D721Med (cell line): ENCODE measurements around the gene NR3C2.

Experiments used
- DNase-seq: peaks from one replicate; pipeline ENCODE4 v3.0.0; 2011; ENCODE audit warnings: low spot score; ENCODE audit not compliant: insufficient read length
- FAIRE-seq: peaks from 2 replicates; lab custom pipeline; 2011; peaks lifted over from hg19 to GRCh38; lab: Jason Lieb, UNC
- CTCF ChIP-seq: IDR thresholded peaks from 2 replicates; pipeline ENCODE4 v1.5.1; 2012; ENCODE audit warnings: mild to moderate bottlenecking, control low read depth; ENCODE audit not compliant: insufficient read depth; ENCODE audit errors: missing control alignments

NR3C2 gene

GRCh38 chr4:148057516-148057915 lies 384.7 kb downstream of the NR3C2 start:
- FAIRE-seq = no peak
- DNase-seq = no peak
- no peak for TF ChIP-seq CTCF

- no peak for TF ChIP-seq CTCF
- DNase-seq = no peak
- FAIRE-seq = no peak
These were observed 385.3 kb downstream of the NR3C2 start for GRCh38 chr4:148056879-148057278.

- TF ChIP-seq CTCF = no peak
- FAIRE-seq = no peak
These were observed 386.4 kb downstream of the NR3C2 start for GRCh38 chr4:148055844-148056243.

GRCh38 chr4:148054275-148054674 lies 387.9 kb downstream of the NR3C2 start:
- DNase-seq = no peak
- peak; percentile 87 for FAIRE-seq

More at GRCh38 chr4:148055844-148056243, 386.4 kb downstream of the NR3C2 start:
- DNase-seq = no peak

GRCh38 chr4:148053298-148054003 lies 388.8 kb downstream of the NR3C2 start:
- FAIRE-seq = no peak
- TF ChIP-seq CTCF = no peak
- DNase-seq = no peak

More at GRCh38 chr4:148054275-148054674, 387.9 kb downstream of the NR3C2 start:
- TF ChIP-seq CTCF = peak; percentile 4

- DNase-seq (no peak), FAIRE-seq (no peak)
- no peak for TF ChIP-seq CTCF
These were observed 389.8 kb downstream of the NR3C2 start for GRCh38 chr4:148052448-148052847.

GRCh38 chr4:148051403-148051802 lies 390.8 kb downstream of the NR3C2 start:
- DNase-seq = no peak
- no peak for TF ChIP-seq CTCF
- no peak for FAIRE-seq
